HG02798 (cell line): Measurements from ENCODE around the gene USP17L18.
"Not testable (repeated sequence)": the region's sequence is repeated elsewhere in the genome, so short reads cannot be mapped to it uniquely, and the experiment has no call there.

Experiments used
- ATAC-seq: cut with Tn5 transposase; IDR thresholded peaks from one replicate; pipeline ENCODE4 v1.9.1; 2021; ENCODE audit warnings: mild to moderate bottlenecking; ENCODE audit not compliant: unreplicated experiment, poor library complexity

USP17L18 gene, protein sequence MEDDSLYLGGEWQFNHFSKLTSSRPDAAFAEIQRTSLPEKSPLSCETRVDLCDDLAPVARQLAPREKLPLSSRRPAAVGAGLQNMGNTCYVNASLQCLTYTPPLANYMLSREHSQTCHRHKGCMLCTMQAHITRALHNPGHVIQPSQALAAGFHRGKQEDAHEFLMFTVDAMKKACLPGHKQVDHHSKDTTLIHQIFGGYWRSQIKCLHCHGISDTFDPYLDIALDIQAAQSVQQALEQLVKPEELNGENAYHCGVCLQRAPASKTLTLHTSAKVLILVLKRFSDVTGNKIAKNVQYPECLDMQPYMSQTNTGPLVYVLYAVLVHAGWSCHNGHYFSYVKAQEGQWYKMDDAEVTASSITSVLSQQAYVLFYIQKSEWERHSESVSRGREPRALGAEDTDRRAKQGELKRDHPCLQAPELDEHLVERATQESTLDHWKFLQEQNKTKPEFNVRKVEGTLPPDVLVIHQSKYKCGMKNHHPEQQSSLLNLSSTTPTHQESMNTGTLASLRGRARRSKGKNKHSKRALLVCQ

GRCh38 chr4:9247953-9248680 lies at the start of gene USP17L18:
Gene USP17L18, plus strand, starts transcription at chr4:9248630. Its CDS starts 0 bp downstream, at chr4:9248630.
- not testable (repeated sequence) for ATAC-seq

- ATAC-seq, result not testable (repeated sequence)
These were observed 38.1 kb upstream of the USP17L18 start, which contains the start of gene USP17L10 for GRCh38 chr4:9210357-9210756. Gene USP17L10, plus strand, starts transcription at chr4:9210657. Its CDS starts 0 bp downstream, at chr4:9210657.

DNA sequence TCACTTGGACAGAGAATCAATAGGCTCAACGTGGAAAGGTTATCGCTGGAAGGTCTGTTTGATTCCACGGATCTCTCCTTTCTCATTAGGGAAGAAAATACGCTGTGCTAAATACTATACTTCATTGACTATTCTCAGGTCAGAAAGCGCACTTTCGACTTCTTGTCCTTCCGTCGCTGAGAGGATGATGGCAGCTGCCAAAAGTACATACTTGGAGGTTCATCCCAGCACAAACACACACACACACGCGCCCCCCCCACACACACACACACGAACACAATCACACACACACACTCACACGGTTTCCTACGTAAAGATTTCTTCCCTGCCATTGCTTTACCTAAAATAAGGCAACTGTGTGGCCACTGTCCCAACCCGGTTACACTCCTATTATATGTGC lies 33.7 kb upstream of the USP17L18 start:
- ATAC-seq, result not testable (repeated sequence)

GRCh38 chr4:9215105-9215504 lies 33.3 kb upstream of the USP17L18 start, which contains the start of gene USP17L11:
Gene USP17L11, plus strand, starts transcription at chr4:9215405. Its CDS starts 0 bp downstream, at chr4:9215405.
- not testable (repeated sequence) for ATAC-seq

DNA sequence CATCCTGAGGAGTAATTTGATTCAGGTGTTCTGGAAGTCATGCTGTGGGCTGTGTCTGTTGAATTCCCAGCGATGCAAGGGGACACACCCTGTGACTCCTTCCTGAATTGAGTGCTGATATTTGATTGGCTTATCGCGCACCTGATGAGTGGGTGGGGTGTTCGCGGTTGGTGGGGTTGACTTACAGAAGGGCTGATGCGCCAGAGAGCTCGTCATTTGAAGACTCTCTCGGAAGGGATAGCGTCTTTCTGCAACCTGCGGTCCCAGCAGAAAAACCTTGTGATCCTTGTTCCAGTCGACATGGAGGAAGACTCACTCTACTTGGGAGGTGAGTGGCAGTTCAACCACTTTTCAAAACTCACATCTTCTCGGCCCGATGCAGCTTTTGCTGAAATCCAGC lies 28.6 kb upstream of the USP17L18 start, which contains the start of gene USP17L12:
USP17L12 (plus strand) TSS at position 301 of the 400 bp plus-strand sequence; CDS start at position 301, 0 bp downstream.
- not testable (repeated sequence) for ATAC-seq

DNA sequence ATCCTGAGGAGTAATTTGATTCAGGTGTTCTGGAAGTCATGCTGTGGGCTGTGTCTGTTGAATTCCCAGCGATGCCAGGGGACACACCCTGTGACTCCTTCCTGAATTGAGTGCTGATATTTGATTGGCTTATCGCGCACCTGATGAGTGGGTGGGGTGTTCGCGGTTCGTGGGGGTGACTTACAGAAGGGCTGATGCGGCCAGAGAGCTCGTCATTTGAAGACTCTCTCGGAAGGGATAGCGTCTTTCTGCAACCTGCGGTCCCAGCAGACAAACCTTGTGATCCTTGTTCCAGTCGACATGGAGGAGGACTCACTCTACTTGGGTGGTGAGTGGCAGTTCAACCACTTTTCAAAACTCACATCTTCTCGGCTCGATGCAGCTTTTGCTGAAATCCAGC lies 23.8 kb upstream of the USP17L18 start, which contains the start of gene USP17L13:
USP17L13 (plus strand) TSS at position 301 of the 400 bp plus-strand sequence; CDS start at position 301, 0 bp downstream.
- ATAC-seq, result not testable (repeated sequence)

DNA sequence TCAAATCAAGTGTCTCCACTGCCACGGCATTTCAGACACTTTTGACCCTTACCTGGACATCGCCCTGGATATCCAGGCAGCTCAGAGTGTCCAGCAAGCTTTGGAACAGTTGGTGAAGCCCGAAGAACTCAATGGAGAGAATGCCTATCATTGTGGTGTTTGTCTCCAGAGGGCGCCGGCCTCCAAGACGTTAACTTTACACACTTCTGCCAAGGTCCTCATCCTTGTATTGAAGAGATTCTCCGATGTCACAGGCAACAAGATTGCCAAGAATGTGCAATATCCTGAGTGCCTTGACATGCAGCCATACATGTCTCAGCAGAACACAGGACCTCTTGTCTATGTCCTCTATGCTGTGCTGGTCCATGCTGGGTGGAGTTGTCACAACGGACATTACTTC lies 18.2 kb upstream of the USP17L18 start:
- not testable (repeated sequence) for ATAC-seq

DNA sequence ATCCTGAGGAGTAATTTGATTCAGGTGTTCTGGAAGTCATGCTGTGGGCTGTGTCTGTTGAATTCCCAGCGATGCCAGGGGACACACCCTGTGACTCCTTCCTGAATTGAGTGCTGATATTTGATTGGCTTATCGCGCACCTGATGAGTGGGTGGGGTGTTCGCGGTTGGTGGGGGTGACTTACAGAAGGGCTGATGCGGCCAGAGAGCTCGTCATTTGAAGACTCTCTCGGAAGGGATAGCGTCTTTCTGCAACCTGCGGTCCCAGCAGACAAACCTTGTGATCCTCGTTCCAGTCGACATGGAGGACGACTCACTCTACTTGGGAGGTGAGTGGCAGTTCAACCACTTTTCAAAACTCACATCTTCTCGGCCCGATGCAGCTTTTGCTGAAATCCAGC lies 14.3 kb upstream of the USP17L18 start, which contains the start of gene USP17L15:
USP17L15 (plus strand) TSS at position 301 of the 400 bp plus-strand sequence; CDS start at position 301, 0 bp downstream.
- not testable (repeated sequence) for ATAC-seq

- ATAC-seq, result not testable (repeated sequence)
These were observed 10.0 kb upstream of the USP17L18 start for GRCh38 chr4:9238461-9238860.

DNA sequence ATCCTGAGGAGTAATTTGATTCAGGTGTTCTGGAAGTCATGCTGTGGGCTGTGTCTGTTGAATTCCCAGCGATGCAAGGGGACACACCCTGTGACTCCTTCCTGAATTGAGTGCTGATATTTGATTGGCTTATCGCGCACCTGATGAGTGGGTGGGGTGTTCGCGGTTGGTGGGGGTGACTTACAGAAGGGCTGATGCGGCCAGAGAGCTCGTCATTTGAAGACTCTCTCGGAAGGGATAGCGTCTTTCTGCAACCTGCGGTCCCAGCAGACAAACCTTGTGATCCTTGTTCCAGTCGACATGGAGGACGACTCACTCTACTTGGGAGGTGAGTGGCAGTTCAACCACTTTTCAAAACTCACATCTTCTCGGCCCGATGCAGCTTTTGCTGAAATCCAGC lies 4.9 kb upstream of the USP17L18 start, which contains the start of gene USP17L17:
USP17L17 (plus strand) TSS at position 301 of the 400 bp plus-strand sequence; CDS start at position 301, 0 bp downstream.
- not testable (repeated sequence) for ATAC-seq

GRCh38 chr4:9253078-9253477 lies 4.6 kb downstream of the USP17L18 start, which contains the start of gene USP17L19:
Gene USP17L19, plus strand, starts transcription at chr4:9253378. Its CDS starts 0 bp downstream, at chr4:9253378.
- not testable (repeated sequence) for ATAC-seq

- ATAC-seq, result not testable (repeated sequence)
These were observed 9.4 kb downstream of the USP17L18 start, which contains the start of gene USP17L20 for GRCh38 chr4:9257824-9258223. Gene USP17L20, plus strand, starts transcription at chr4:9258124. Its CDS starts 0 bp downstream, at chr4:9258124.

DNA sequence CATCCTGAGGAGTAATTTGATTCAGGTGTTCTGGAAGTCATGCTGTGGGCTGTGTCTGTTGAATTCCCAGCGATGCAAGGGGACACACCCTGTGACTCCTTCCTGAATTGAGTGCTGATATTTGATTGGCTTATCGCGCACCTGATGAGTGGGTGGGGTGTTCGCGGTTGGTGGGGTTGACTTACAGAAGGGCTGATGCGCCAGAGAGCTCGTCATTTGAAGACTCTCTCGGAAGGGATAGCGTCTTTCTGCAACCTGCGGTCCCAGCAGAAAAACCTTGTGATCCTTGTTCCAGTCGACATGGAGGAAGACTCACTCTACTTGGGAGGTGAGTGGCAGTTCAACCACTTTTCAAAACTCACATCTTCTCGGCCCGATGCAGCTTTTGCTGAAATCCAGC lies 14.1 kb downstream of the USP17L18 start, which contains the start of gene USP17L21:
USP17L21 (plus strand) TSS at position 301 of the 400 bp plus-strand sequence; CDS start at position 301, 0 bp downstream.
- ATAC-seq, result not testable (repeated sequence)

DNA sequence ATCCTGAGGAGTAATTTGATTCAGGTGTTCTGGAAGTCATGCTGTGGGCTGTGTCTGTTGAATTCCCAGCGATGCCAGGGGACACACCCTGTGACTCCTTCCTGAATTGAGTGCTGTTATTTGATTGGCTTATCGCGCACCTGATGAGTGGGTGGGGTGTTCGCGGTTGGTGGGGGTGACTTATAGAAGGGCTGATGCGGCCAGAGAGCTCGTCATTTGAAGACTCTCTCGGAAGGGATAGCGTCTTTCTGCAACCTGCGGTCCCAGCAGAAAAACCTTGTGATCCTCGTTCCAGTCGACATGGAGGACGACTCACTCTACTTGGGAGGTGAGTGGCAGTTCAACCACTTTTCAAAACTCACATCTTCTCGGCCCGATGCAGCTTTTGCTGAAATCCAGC lies 18.9 kb downstream of the USP17L18 start, which contains the start of gene USP17L22:
USP17L22 (plus strand) TSS at position 301 of the 400 bp plus-strand sequence; CDS start at position 301, 0 bp downstream.
- ATAC-seq, result not testable (repeated sequence)

- ATAC-seq, result not testable (repeated sequence)
These were observed 23.3 kb downstream of the USP17L18 start for GRCh38 chr4:9271719-9272118.
